OCI-LY1 (cell line): Measurements from ENCODE around the gene CYYR1.

ENCODE experiments used
- H2AFZ ChIP-seq: fragments of 200-600 bp; sonication (generic), shearing (Covaris generic); 2 replicates; pipeline ENCODE4 v1.6.0; 2014; ENCODE audit warnings: antibody characterized with exemption, mild to moderate bottlenecking, low read length
- H3F3A ChIP-seq: fragments of 200-600 bp; sonication (generic), shearing (Covaris generic); 2 replicates; pipeline ENCODE4 v1.6.0; 2014; ENCODE audit warnings: mild to moderate bottlenecking, antibody characterized with exemption, low read length, moderate library complexity; ENCODE audit not compliant: insufficient read depth
- H3K27ac ChIP-seq: fragments of 200-600 bp; sonication (generic); 2 replicates; pipeline ENCODE4 v1.5.1; 2014; ENCODE audit warnings: low read length, mixed run types, mild to moderate bottlenecking, low read depth; ENCODE audit not compliant: poor library complexity, severe bottlenecking
- H3K27me3 ChIP-seq: fragments of 200-600 bp; sonication (generic); 2 replicates; pipeline ENCODE4 v1.6.0; 2014; ENCODE audit warnings: antibody characterized with exemption, mild to moderate bottlenecking, low read length, moderate library complexity; ENCODE audit not compliant: insufficient read depth
- H3K36me3 ChIP-seq: fragments of 200-600 bp; sonication (generic); 2 replicates; pipeline ENCODE4 v1.6.1; 2014; ENCODE audit warnings: mild to moderate bottlenecking, antibody characterized with exemption, low read length, moderate library complexity, mixed read lengths; ENCODE audit not compliant: insufficient read depth
- H3K4me1 ChIP-seq: fragments of 200-600 bp; sonication (generic); 2 replicates; pipeline ENCODE4 v1.5.1; 2014; ENCODE audit warnings: mild to moderate bottlenecking, low read length, moderate library complexity; ENCODE audit not compliant: insufficient read depth, severe bottlenecking
- H3K4me2 ChIP-seq: fragments of 200-600 bp; sonication (generic), shearing (Covaris generic); 2 replicates; pipeline ENCODE4 v1.6.1; 2014; ENCODE audit warnings: low read length
- H3K4me3 ChIP-seq: fragments of 200-600 bp; sonication (generic); 2 replicates; pipeline ENCODE4 v1.5.1; 2014; ENCODE audit warnings: low read length, low read depth, mild to moderate bottlenecking, mixed read lengths; ENCODE audit not compliant: poor library complexity, severe bottlenecking
- H3K79me2 ChIP-seq: fragments of 200-600 bp; shearing (Covaris generic); 2 replicates; pipeline ENCODE4 v1.6.1; 2016; ENCODE audit warnings: mixed run types, low read length, mixed read lengths; ENCODE audit not compliant: insufficient read depth
- H3K9ac ChIP-seq: fragments of 200-600 bp; sonication (generic), shearing (Covaris generic); 2 replicates; pipeline ENCODE4 v1.6.1; 2014; ENCODE audit warnings: mild to moderate bottlenecking, low read length, mixed read lengths
- H3K9me2 ChIP-seq: fragments of 200-600 bp; sonication (generic), shearing (Covaris generic); 2 replicates; pipeline ENCODE4 v1.6.1; 2014; ENCODE audit warnings: low read depth, mild to moderate bottlenecking, low read length, mixed read lengths
- H3K9me3 ChIP-seq: fragments of 200-600 bp; shearing (Covaris generic); 2 replicates; pipeline ENCODE4 v1.6.1; 2014; ENCODE audit warnings: low read length, mixed read lengths
- H4K20me1 ChIP-seq: fragments of 200-600 bp; sonication (generic), shearing (Covaris generic); 2 replicates; pipeline ENCODE4 v1.6.0; 2016; ENCODE audit warnings: mild to moderate bottlenecking, low read length; ENCODE audit not compliant: insufficient read depth
- EZH2 ChIP-seq: fragments of 200-600 bp; sonication (generic), shearing (Covaris generic); IDR thresholded peaks from 2 replicates; pipeline ENCODE4 v1.8.0; 2017; ENCODE audit warnings: borderline replicate concordance, mixed run types, mild to moderate bottlenecking, antibody characterized with exemption, low read length, moderate library complexity, mixed read lengths
- TF ChIP-seq, protein P1 (sequence below): fragments of 200-600 bp; sonication (generic), shearing (Covaris generic); IDR thresholded peaks from 2 replicates; pipeline ENCODE4 v1.5.1; 2017; ENCODE audit warnings: mild to moderate bottlenecking, antibody characterized with exemption, low read length, moderate library complexity, mixed read lengths

Gene CYYR1

DNA sequence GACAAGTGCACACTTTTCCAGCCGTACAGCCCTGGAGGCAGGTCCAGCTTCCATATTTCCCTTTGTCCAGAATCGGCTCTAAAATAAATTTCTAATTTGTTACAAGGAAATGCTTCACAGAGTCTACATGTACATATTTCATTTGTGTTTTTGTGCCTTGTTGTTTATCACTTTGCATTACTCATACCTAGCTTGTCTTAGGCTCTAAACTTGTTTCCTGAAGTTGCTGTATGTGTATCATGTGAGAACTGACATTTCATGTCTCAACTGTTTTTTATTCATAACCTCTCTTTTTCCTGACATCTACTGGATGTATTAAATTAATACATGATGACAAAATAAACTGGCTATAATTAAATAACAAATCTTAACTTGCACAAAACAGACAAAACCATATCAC lies 7.5 kb downstream of the CYYR1 start:
- Histone ChIP-seq H2AFZ (no peak overlapping the region), H3K4me3 (no peak overlapping the region), H3K9me2 (no peaks in the 10 kb centered on the region), H3K9ac (no peak overlapping the region), H3K4me2 (no peak overlapping the region), H3K79me2 (no peaks in the 10 kb centered on the region), H3K36me3 (no peaks in the 10 kb centered on the region), H3K9me3 (no peaks in the 10 kb centered on the region), H3K27ac (no peak overlapping the region), H3K27me3 (no peaks in the 10 kb centered on the region), H3K4me1 (no peaks in the 10 kb centered on the region), H3F3A (no peaks in the 10 kb centered on the region), H4K20me1 (no peaks in the 10 kb centered on the region)
- TF ChIP-seq, protein P1, sequence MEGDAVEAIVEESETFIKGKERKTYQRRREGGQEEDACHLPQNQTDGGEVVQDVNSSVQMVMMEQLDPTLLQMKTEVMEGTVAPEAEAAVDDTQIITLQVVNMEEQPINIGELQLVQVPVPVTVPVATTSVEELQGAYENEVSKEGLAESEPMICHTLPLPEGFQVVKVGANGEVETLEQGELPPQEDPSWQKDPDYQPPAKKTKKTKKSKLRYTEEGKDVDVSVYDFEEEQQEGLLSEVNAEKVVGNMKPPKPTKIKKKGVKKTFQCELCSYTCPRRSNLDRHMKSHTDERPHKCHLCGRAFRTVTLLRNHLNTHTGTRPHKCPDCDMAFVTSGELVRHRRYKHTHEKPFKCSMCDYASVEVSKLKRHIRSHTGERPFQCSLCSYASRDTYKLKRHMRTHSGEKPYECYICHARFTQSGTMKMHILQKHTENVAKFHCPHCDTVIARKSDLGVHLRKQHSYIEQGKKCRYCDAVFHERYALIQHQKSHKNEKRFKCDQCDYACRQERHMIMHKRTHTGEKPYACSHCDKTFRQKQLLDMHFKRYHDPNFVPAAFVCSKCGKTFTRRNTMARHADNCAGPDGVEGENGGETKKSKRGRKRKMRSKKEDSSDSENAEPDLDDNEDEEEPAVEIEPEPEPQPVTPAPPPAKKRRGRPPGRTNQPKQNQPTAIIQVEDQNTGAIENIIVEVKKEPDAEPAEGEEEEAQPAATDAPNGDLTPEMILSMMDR = no peak

- no peaks in the 10 kb centered on the region for H3K79me2 ChIP-seq
- H3K4me1 ChIP-seq = no peaks in the 10 kb centered on the region
- no peaks in the 10 kb centered on the region for H3K9me2 ChIP-seq
- no peaks in the 10 kb centered on the region for H3K27me3 ChIP-seq
- H3F3A ChIP-seq = no peaks in the 10 kb centered on the region
- H3K9me3 ChIP-seq = no peaks in the 10 kb centered on the region
- no peaks in the 10 kb centered on the region for H4K20me1 ChIP-seq
- no peak for TF ChIP-seq EZH2
- TF ChIP-seq, protein P1 = no peak
- no peak overlapping the region for H3K4me3 ChIP-seq
- no peaks in the 10 kb centered on the region for H3K36me3 ChIP-seq
- H3K9ac ChIP-seq = no peak overlapping the region
- no peak overlapping the region for H3K27ac ChIP-seq
- H3K4me2 ChIP-seq = no peak overlapping the region
- H2AFZ ChIP-seq = no peak overlapping the region
Measured at GRCh38 chr21:26565111-26565510, 8.0 kb downstream of the CYYR1 start.

- Histone ChIP-seq H3K4me3 (no peak overlapping the region), H3K4me2 (no peak overlapping the region), H3F3A (no peaks in the 10 kb centered on the region), H3K27me3 (no peaks in the 10 kb centered on the region), H3K79me2 (no peaks in the 10 kb centered on the region), H2AFZ (no peak overlapping the region), H3K27ac (no peak overlapping the region), H3K9ac (no peak overlapping the region), H3K36me3 (no peaks in the 10 kb centered on the region), H3K9me3 (no peaks in the 10 kb centered on the region), H3K9me2 (no peaks in the 10 kb centered on the region), H3K4me1 (no peaks in the 10 kb centered on the region), H4K20me1 (no peaks in the 10 kb centered on the region)
- TF ChIP-seq, protein P1 = no peak
- TF ChIP-seq EZH2 = no peak
Measured at GRCh38 chr21:26563856-26564503, 9.1 kb downstream of the CYYR1 start.
